Activated CD4-positive, alpha-beta T cell treated with anti-CD3 and anti-CD28 coated beads, Interleukin-2, amount 10 ng/mL, durations not matched to agents 24 days and 14 days (primary cell): ENCODE measurements around the gene KRTAP5-3. TPM values are rescaled to one million over a fixed set of nuclear protein-coding genes. Genes with fewer than 3 reads are reported as not detected.

Source experiments
- DNase-seq: peaks from one replicate; pipeline ENCODE4 v3.0.0; 2022
- H3K27ac Mint-ChIP-seq: one replicate; pipeline ENCODE4 v1.8.0; 2022; ENCODE audit warnings: mild to moderate bottlenecking, mixed read lengths
- H3K27me3 Mint-ChIP-seq: one replicate; pipeline ENCODE4 v1.8.0; 2022; ENCODE audit warnings: mixed read lengths
- H3K36me3 Mint-ChIP-seq: one replicate; pipeline ENCODE4 v1.8.0; 2022; ENCODE audit warnings: low read depth, mild to moderate bottlenecking, mixed read lengths
- H3K4me1 Mint-ChIP-seq: one replicate; pipeline ENCODE4 v1.8.0; 2021; ENCODE audit warnings: mixed read lengths
- H3K4me3 Mint-ChIP-seq: one replicate; pipeline ENCODE4 v1.8.0; 2022; ENCODE audit warnings: mild to moderate bottlenecking, moderate library complexity, mixed read lengths
- H3K9me3 Mint-ChIP-seq: one replicate; pipeline ENCODE4 v1.8.0; 2021; ENCODE audit warnings: mixed read lengths
- intact Hi-C: fragments of 100-400 bp; cut with micrococcal nuclease; formaldehyde crosslinking; loops from one replicate; pipeline ENCODE4 v1.15.1; 2023
- total RNA-seq: library from RNA; stranded (reverse); gene quantifications from 2 replicates; pipeline ENCODE4 v1.2.3, GENCODE V29; 2022

Gene KRTAP5-3
- total RNA-seq, 1 donor from 2014 or later: not detected

- no peak overlapping the region for H3K27ac Mint-ChIP-seq
- H3K36me3 Mint-ChIP-seq: no peaks in the 10 kb centered on the region
- intact Hi-C loops: no loop called here
- H3K4me3 Mint-ChIP-seq: no peak overlapping the region
- H3K27me3 Mint-ChIP-seq: no peaks in the 10 kb centered on the region
- H3K9me3 Mint-ChIP-seq: no peaks in the 10 kb centered on the region
- DNase-seq: no peak
- H3K4me1 Mint-ChIP-seq: no peaks in the 10 kb centered on the region
Observed at GRCh38 chr11:1559111-1559951, 48.9 kb downstream of the KRTAP5-3 start.

GRCh38 chr11:1558775-1559110 is 49.5 kb downstream of the KRTAP5-3 start:
- intact Hi-C loops: no loop called here

GRCh38 chr11:1557904-1558774 is 50.1 kb downstream of the KRTAP5-3 start:
- intact Hi-C loops: no loop called here
- Mint-ChIP-seq H3K27ac (no peak overlapping the region), H3K36me3 (no peaks in the 10 kb centered on the region), H3K9me3 (no peaks in the 10 kb centered on the region), H3K27me3 (peaks cover 2% of the 10 kb centered on the region), H3K4me1 (no peaks in the 10 kb centered on the region), H3K4me3 (no peak overlapping the region)
- no peak for DNase-seq

More at GRCh38 chr11:1558775-1559110, 49.5 kb downstream of the KRTAP5-3 start:
- H3K27ac Mint-ChIP-seq: no peak overlapping the region
- H3K36me3 Mint-ChIP-seq: no peaks in the 10 kb centered on the region
- no peaks in the 10 kb centered on the region for H3K4me1 Mint-ChIP-seq
- DNase-seq: no peak
- H3K9me3 Mint-ChIP-seq: no peaks in the 10 kb centered on the region
- no peak overlapping the region for H3K4me3 Mint-ChIP-seq
- H3K27me3 Mint-ChIP-seq: peaks cover 1% of the 10 kb centered on the region

Other genes starting within 250 kb of the KRTAP5-3 start
- gene BRSK2, start 218.5 kb downstream of the KRTAP5-3 start, total RNA-seq: 0.84 and 0.97 TPM in 2 replicates
- 22.4 and 23.5 TPM in 2 replicates for gene MOB2, start 121.7 kb downstream of the KRTAP5-3 start, total RNA-seq
- gene DUSP8, start 36.2 kb downstream of the KRTAP5-3 start, total RNA-seq: 0.86 and 1.6 TPM in 2 replicates
- gene KRTAP5-1, start 23.2 kb downstream of the KRTAP5-3 start, total RNA-seq: not detected in 2 replicates
- gene KRTAP5-2, start 10.2 kb downstream of the KRTAP5-3 start, total RNA-seq: not detected in 2 replicates
- not detected in 2 replicates for gene KRTAP5-4, start 13.7 kb upstream of the KRTAP5-3 start, total RNA-seq
- not detected in 2 replicates for gene KRTAP5-5, start 21.3 kb upstream of the KRTAP5-3 start, total RNA-seq
- not detected in 2 replicates for gene KRTAP5-6, start 88.7 kb upstream of the KRTAP5-3 start, total RNA-seq
- 0.12 and 0.14 TPM in 2 replicates for gene IFITM10, start 142.1 kb upstream of the KRTAP5-3 start, total RNA-seq
- gene CTSD, start 155.5 kb upstream of the KRTAP5-3 start, total RNA-seq: 59.8 and 66.1 TPM in 2 replicates
- gene SYT8, start 226.5 kb upstream of the KRTAP5-3 start, total RNA-seq: not detected in 2 replicates
- not detected in 2 replicates for gene TNNI2, start 230.5 kb upstream of the KRTAP5-3 start, total RNA-seq
- 303 and 322 TPM in 2 replicates for gene LSP1, start 244.6 kb upstream of the KRTAP5-3 start, total RNA-seq